Caki2 (cell line): ENCODE measurements around the gene EDRF1. TPM values are rescaled to one million over a fixed set of nuclear protein-coding genes. Genes with fewer than 3 reads are reported as not detected.
"Not testable (repeated sequence)": the region's sequence is repeated elsewhere in the genome, so short reads cannot be mapped to it uniquely, and the experiment has no call there.

Experiments used
- DNase-seq: peaks from one replicate; pipeline ENCODE4 v3.0.0-alpha.2; 2015; ENCODE audit warnings: low read depth
- in situ Hi-C: cut with HindIII; loops from 2 replicates; pipeline ENCODE4 v1.10.0; 2016; ENCODE audit warnings: low sequenced_read_pairs, low pct_unique_long_range_greater_than_20kb, mixed read lengths
- total RNA-seq: library from RNA; depleted of rRNA; stranded (reverse); fragments of >200 nt; shearing (Covaris generic); gene quantifications from 2 replicates; pipeline ENCODE4 v1.2.3, GENCODE V29; 2014; ENCODE audit warnings: low replicate concordance; rRNA removed

EDRF1 gene, protein sequence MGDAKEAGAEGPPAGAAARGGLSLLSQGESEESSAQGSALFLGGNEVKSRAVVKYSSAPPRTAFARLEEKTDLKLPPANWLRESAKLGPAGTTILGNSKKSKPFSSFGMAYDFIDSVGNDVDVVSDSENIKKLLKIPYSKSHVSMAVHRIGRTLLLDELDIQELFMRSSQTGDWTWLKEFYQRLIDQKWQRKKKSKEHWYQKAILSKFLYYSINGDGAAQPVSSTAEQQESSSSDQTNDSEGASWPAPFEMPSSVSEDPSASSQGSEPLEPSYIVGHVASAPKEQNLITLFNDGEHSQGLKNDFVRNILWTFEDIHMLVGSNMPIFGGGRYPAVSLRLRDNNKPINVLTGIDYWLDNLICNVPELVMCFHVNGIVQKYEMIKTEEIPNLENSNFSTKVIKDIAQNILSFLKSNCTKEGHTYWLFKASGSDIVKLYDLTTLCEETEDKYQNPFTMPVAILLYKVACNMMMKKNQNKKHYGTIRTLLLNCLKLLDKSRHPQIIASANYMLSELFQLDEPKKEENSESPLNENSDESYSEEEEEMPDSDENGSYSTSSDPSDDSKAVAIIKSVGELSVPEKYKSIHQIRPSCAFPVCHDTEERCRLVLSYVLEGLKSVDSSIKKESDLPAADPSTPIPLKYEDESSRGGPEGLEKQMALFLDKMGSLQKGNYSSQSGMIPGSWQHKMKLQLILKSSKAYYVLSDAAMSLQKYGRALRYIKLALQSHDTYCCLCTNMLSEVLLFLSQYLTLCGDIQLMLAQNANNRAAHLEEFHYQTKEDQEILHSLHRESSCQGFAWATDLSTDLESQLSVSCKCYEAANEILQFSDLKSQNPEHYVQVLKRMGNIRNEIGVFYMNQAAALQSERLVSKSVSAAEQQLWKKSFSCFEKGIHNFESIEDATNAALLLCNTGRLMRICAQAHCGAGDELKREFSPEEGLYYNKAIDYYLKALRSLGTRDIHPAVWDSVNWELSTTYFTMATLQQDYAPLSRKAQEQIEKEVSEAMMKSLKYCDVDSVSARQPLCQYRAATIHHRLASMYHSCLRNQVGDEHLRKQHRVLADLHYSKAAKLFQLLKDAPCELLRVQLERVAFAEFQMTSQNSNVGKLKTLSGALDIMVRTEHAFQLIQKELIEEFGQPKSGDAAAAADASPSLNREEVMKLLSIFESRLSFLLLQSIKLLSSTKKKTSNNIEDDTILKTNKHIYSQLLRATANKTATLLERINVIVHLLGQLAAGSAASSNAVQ
- 11.0 and 11.6 TPM in 2 replicates for total RNA-seq

DNA sequence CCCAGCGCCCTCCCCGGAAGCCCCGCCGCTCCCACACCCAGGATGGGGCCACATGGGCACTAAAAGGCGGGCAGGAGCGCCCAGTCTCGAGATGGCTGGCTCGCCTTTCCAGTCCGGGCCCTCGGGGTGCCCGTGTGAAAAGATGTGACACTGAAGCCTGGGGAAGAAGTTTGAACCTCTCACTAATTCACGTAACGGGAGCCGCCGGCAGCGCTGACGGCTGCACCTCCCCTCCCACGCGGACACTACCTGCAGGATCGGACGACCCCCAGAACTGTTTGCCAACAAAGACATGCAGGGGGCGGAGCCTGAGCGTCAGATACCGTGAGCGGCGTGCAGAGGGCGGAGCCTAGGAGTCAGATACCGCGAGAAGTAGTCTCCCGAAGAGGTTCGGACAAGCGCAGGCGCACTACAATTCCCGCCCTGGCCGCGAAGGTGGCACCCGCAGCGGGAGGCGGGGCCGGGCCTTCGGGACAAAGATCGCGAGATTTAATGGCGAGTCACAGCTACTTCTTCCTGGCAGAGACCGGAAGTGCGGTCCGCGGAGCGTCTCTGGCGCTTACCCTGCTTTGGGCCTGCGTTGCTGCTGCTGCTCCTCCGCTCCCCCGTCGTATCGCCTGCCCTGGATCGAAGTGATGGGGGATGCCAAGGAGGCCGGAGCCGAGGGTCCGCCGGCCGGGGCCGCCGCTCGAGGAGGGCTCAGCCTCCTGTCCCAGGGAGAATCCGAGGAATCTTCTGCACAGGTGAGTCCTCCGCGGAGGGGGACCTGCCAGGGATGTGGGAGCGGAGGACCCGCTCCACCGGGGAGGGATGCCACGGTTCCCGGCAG lies at the start of gene EDRF1:
EDRF1 (plus strand) TSS at position 537 of the 829 bp plus-strand sequence; CDS start at position 636, 99 bp downstream.
- in situ Hi-C loops = no loop called here
- DNase-seq = peak; percentile 97

DNA sequence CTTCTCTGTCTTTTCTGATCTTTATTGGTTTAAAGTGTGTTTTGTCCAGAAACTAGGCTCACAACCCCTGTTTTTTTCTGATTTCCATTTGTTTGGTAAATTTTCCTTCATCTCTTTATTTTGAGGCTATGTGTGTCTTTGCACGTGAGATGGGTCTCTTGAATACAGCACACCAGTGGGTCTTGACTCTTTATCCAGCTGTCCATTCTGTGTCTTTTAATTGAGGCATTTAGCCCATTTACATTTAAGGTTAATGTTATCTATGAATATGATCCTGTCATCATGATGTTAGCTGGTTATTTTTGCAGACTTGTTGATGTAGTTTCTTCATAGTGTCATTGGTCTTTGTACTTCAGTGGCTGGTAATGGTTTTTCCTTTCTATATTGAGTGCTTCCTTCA lies 46.6 kb upstream of the EDRF1 start:
- in situ Hi-C loops = no loop called here
- no peak for DNase-seq

DNA sequence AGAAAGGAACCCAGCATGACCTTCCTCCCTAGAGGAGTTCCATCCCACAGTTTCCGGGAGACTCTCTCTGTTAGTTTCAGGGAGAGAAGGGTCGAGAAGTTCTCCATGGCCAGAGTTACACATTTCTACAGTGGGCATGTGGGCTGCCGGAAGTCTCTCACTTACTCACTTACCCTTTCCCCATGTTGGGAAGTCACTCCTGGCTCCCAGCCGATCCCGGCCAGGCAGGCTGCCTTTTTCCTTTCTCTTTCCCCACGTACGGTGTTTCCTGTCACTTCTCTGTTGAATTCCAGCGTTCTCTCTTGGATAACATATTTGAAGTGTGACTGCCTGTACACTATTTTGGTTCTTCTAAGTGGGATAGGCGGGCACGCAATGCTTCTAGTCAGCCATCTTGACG lies 40.1 kb upstream of the EDRF1 start:
- in situ Hi-C loops = no loop called here
- DNase-seq = no peak

DNA sequence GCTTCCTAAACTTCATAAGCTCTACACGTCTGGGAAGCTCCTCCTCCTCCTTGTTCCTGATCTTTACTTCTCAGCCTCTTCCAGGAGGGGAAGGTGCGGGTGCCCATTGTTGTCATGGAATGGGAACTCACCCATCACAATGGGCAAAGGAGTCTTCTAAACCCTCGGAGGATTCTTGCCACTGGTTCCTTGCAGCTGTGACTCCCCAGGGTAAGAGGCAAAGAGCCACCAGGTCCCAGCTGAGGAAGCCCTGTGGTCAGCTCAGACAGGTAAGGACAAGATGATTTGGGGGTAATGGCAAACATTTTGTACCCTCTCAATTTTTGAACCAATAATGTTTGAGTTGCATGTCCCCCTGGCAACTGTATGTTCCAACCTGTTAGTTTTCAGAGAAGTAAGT lies 36.4 kb upstream of the EDRF1 start, which contains the start of gene TEX36:
TEX36 (minus strand) TSS at position 101 of the 400 bp plus-strand sequence. CDS start 174 bp downstream, outside the sequence.
- in situ Hi-C loops = no loop called here
- DNase-seq = no peak

DNA sequence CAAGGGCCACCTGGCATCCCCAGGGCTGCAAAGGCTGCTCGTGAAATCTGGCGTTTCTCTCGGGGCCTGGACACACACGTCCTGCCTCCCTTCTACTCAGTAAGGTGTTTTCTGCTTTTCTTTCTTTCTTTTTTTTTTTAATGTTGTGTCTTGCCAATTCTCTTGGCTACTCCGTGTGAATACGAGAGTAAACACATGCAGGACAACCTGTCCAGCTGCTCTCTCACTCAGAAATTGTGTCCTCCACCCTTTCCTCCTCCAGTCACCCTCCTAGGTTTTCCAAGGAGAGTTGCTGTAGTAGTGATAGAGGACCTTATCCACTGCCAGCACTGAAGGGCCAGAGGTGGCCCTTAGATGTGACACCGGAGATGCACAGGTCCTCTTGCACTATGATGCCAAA lies 35.7 kb upstream of the EDRF1 start:
- no peak for DNase-seq
- in situ Hi-C loops = no loop called here

DNA sequence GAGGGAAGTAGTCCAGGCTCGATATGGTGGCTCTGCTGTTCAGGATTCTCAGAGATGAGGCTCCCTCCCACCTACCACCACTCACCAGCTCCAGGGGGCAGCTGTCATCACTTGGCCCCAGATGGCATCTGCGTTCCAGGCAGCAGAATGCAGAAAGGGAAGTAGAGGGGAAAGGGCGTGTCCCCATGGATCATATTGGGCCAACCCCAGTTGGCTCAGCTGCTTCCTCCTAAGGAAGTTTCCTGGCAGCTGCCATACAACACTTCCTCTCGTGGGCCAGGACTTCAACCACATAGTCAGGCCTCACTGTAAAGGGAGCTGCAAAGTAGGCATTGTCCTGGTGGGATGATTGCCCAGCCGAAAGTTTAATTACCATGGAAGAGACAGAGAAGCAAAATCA lies 34.9 kb upstream of the EDRF1 start:
- no peak for DNase-seq

DNA sequence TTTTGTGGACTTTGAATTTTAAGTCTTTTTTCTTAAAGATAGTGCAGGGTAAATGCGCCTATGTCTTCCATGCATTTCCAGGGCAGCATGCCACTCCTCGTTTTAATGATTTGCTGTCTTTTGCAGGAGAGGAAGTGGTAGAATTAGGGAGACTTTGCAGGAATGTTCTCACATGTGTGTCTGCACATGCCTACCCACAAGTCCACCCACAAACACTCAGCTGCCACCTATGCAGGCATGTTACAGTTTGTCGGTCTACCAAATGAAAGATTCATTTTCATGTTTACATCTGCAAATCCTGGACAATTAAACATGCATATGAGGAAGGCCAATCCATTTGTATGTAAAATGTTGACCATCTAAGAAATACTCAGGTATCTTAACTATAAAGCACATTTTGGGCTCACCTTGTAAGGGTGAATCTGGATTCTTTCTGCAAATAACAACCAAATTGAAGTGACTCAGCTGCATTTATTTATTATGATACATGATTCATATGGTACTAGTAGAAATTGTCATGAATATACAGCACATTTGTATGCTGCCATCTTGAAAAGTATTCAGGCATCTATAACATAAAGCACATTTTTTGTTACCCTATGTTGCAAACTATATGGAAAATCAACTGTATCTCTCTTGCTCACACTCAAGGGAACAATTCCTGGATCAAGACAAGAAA lies 31.9 kb upstream of the EDRF1 start:
- no peak for DNase-seq
- in situ Hi-C loops = no loop called here

More for the DNA sequence above, 34.9 kb upstream of the EDRF1 start:
- in situ Hi-C loops = no loop called here

DNA sequence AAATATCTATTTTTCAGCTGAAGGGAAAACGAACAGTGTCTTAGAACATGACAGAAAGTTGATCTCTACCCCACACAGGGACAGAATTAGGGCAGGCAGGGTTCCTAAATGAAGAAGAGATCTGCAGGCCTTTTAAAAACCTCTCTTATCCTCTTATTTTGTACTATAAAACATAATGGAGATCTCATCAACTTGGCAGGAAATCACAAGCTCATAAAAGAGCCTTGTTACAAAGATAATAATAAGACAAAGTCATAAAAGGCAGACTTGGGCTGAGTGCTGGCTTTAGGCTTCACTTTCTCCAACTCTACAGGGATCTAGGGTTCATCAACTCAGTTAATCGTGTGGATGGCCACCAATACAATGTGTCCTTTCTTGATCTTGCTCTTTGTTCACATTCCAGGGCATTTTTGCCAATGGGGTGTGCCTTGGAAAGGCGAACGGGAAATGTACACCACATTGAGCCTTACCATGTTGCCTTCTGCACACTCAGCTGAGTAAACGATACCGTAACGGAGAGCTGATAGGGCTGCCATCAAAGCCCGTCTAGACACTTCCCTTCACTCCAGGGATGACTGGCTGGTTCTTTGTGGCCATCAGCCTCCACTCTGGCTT lies 29.4 kb upstream of the EDRF1 start:
- in situ Hi-C loops = no loop called here
- no peak for DNase-seq

DNA sequence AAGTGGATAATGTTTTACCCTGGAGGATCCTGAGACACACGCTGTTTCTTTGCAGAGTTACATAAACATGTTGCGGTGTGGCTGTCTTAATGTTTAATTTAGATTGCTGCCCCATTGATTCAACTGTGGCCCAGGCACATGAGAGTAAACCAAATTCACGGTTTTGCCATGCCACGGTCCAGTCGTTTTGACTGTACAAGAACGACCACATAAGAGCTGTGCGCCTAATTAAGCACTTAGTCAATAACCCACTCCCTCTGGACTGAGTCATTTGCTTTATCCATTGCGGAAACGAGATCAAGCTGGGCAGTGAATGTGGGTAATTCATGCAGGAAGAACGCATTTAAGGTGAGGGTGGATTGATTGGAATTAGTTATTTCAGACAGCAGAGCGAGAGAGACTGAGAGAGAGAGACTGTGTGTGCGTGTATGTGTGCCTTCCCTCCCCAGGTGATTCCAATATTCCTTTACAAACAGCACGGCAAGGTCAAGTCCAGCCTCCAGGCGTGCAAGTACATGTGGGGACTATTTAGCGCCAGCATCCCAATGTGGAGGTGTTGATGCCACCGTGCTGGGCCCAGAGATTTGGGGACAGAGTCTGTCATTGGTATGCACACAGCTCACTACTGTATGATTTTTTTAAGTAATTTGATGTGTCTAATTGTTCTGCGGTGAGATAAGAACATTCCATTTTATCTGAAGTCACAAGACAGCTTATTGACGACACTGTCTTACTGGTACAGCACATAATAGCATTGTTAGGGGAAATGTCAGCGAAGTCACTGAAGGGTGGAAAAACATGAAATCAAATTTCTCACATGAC lies 28.1 kb upstream of the EDRF1 start:
- in situ Hi-C loops = no loop called here
- peak; percentile 69 for DNase-seq

DNA sequence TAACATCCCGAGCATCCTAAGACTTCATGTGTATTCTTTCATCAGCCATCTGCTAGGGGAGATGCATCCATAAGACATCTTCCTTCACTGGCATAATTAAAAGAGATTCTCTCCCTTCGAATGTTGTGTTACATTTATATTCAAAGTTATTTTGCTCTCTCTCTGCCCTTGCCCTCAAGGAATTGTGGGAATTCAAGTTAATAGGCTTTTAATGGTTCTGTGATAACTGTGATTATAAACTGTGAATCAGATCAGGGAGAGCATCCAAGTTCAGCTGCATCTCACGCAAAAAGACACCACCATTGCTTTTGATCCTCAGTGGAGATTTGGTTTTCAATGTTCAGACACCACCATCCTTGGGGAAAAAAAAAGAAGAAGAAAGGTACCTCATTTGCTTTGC lies 27.3 kb upstream of the EDRF1 start:
- DNase-seq = no peak
- in situ Hi-C loops = no loop called here

DNA sequence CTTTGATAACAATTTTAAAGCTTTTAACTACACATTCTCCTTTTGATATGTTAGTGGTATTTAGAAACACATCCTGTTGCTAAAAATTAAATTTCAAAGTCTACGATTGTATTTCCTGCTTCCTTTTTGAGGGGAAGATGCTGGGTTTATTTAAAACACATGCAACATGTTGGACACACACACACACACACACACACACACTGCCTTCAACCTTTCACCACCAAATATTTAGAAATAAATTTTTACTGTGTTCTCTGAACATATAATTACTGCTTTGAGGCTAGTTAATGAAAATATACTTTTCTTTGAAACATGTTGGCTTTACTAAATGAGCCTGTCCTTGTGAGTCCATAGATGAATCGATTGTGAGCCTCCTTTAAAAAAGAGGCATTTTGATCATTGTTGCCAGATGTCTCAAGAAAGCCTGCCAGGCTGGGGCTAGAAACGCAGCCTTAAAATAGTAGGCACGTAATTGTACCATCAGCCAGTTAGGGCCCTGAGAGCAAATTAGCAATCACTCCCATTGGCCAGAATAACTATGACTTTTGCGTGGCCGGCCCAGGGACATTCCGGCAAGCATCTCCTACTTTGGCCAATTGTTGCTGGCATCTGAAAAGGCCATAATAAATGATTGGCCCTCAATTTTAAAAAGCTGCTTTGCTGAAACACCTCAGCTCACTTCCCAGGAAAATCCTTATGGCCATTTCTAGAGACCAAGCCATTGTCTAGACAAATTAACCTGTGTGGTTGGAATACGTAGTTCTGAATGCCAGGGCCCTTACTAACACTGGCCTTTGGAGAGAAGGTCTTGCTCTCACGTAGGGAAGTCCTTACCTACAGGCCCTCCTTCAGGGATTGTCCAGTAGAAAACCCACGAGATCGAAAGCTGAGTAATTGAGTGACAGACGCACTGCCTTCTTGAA lies 26.6 kb upstream of the EDRF1 start:
- DNase-seq = no peak
- in situ Hi-C loops = no loop called here

DNA sequence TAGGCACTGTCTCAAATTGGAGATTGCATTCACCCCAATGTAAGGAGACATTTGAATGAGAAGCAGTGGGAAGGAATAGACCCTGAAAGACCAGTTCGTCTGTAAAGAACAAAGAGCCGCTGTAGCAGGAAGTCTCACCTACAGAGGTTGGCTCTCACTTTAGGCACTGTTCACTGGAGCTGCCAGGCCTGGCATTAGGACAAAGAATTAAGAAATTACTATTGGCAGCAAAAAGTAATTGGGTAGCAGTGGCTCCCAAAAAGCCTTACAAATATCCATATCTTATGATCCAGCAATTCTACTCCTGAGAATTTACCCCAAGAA lies 26.0 kb upstream of the EDRF1 start:
- no peak for DNase-seq
- in situ Hi-C loops = no loop called here

DNA sequence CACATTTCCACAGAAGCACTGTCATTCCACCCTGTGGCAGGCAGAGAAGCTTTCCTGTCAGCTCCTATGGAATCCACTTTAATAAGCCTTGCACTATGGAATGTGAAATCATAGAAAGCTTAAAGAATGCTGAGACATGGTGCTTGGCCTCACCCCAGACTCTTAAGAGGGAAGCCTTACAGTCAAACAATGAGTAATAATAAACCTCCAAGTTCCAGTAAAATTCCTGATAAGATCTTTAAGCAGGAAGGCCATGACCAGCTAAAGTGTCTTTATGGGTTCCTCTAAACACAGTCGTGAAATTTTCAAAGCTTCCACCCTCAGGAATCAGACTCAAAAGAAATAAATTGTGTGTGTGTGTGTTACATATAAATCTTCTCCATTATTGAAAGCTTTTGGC lies 24.6 kb upstream of the EDRF1 start:
- in situ Hi-C loops = no loop called here
- DNase-seq = no peak

DNA sequence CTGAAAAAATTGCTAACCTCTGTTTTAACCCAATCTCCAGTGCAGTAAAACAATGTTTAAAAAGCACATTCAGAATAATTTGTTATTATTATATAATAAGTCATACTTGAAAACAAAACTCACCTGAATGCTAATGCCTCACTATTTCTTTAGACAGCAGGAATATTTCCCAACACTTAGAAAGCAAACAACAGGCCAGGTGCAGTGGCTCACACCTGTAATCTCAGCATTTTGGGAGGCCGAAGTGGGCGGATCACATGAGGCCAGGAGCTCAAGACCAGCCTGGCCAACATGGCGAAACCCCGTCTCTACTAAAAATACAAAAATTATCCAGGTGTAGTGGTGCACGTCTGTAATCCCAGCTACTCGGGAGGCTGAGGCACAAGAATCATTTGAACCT lies 22.6 kb upstream of the EDRF1 start:
- in situ Hi-C loops, DNase-seq: not testable (repeated sequence)

DNA sequence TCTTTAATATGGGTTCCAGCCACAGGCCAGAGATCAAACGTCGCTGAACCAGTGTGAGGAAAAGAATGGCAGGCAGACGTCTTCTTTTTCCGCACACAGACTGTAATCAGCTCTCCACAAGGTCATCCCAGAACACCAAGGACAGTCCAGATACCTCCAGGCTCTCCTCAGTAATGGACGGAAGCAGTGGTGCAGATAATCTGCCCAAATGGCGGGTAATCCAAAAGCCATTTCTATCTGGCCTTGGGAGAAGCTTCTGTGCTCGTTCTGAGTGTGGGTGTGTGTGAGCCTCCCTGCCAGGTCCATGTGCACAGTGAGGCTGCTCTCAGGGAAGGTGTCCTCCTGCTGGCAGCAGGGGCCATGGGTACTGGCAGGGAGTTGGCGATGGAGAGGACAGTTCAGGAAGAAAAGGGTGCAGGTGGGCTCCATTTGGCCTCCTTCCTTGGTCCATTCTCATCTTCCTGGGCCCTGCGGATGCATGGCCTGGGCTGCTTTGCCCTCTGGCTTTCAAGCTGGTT lies 21.0 kb upstream of the EDRF1 start:
- in situ Hi-C loops = no loop called here
- DNase-seq = no peak
